ENCODE results near the gene ZP1. TPM values are rescaled to one million over a fixed set of nuclear protein-coding genes. Genes with fewer than 3 reads are reported as not detected.

Gene ZP1
- total and polyA plus RNA-seq, 2 of the 13 experiments (the other 11 are each of a cell fraction or from before 2014, with no cell fraction given) = 0.16 TPM; not detected in 1

GRCh38 chr11:60906132-60906972 lies 39.0 kb downstream of the ZP1 start, which contains the start of gene PRPF19 (continued):
- TF ChIP-seq TFDP2 (CRISPR knock-in tag; IDR thresholded peaks at IDR 0.05) (peak; percentile 76), HMG20B (CRISPR knock-in tag; conservative IDR thresholded peaks at IDR 0.05) (no peak), ZNF616 (CRISPR knock-in tag; IDR thresholded peaks at IDR 0.05; ENCODE audit: low read depth) (peak; percentile 72; the same call in 1 of the 2 replicates), ZMYM4 (CRISPR knock-in tag; IDR thresholded peaks at IDR 0.05) (peak; percentile 46; the same call in 1 of the 2 replicates), ZFP90 (CRISPR knock-in tag; IDR thresholded peaks at IDR 0.05; ENCODE audit: borderline replicate concordance) (no peak; the same call in 1 of the 2 replicates), ZNF713 (CRISPR knock-in tag; IDR thresholded peaks at IDR 0.05) (no peak), SALL1 (CRISPR knock-in tag; IDR thresholded peaks at IDR 0.05) (peak; percentile 66), CC2D1A (CRISPR knock-in tag; IDR thresholded peaks at IDR 0.05) (no peak), GLI4 (CRISPR knock-in tag; IDR thresholded peaks at IDR 0.05; ENCODE audit: borderline replicate concordance) (0 out of 2 replicates have a peak, but pooled peaks have one; percentile 69), RXRB (CRISPR knock-in tag; IDR thresholded peaks at IDR 0.05; ENCODE audit: borderline replicate concordance) (peak; percentile 62; the same call in 1 of the 2 replicates), ZNF639 (CRISPR knock-in tag; conservative IDR thresholded peaks at IDR 0.05) (peak; percentile 92), CREB1 (IDR thresholded peaks at IDR 0.05) (peak; percentile 50), CREB1 (CRISPR knock-in tag; IDR thresholded peaks at IDR 0.05) (peak; percentile 83), NFATC3 (CRISPR knock-in tag; IDR thresholded peaks at IDR 0.05) (no peak; the same call in 1 of the 2 replicates), ZNF883 (CRISPR knock-in tag; IDR thresholded peaks at IDR 0.05; ENCODE audit: not compliant biosample characterization) (peak; percentile 85), ZNF546 (CRISPR knock-in tag; conservative IDR thresholded peaks at IDR 0.05) (no peak; the same call in 1 of the 2 replicates), ZNF446 (CRISPR knock-in tag; IDR thresholded peaks at IDR 0.05) (peak; percentile 13; the same call in 1 of the 2 replicates), ZBTB1 (CRISPR knock-in tag; IDR thresholded peaks at IDR 0.05; ENCODE audit: borderline replicate concordance) (0 out of 2 replicates have a peak, but pooled peaks have one; percentile 30), ZNF331 (CRISPR knock-in tag; IDR thresholded peaks at IDR 0.05) (peak; percentile 69), TCF12 (IDR thresholded peaks at IDR 0.05) (no peak), TCF12 (CRISPR knock-in tag; IDR thresholded peaks at IDR 0.05) (no peak), ZNF251 (CRISPR knock-in tag; IDR thresholded peaks at IDR 0.05) (no peak), MAFG (CRISPR knock-in tag; IDR thresholded peaks at IDR 0.05) (no peak), ZNF740 (CRISPR knock-in tag; IDR thresholded peaks at IDR 0.05) (peak; percentile 74; the same call in 1 of the 2 replicates), ONECUT2 (CRISPR knock-in tag; IDR thresholded peaks at IDR 0.05) (no peak), SIN3A (IDR thresholded peaks at IDR 0.05; ENCODE audit: borderline replicate concordance, low read depth, low read length) (peak; percentile 86), HIC2 (CRISPR knock-in tag; IDR thresholded peaks at IDR 0.05; ENCODE audit: low read depth) (no peak)
